ENCODE results near the gene RCSD1.

DNA sequence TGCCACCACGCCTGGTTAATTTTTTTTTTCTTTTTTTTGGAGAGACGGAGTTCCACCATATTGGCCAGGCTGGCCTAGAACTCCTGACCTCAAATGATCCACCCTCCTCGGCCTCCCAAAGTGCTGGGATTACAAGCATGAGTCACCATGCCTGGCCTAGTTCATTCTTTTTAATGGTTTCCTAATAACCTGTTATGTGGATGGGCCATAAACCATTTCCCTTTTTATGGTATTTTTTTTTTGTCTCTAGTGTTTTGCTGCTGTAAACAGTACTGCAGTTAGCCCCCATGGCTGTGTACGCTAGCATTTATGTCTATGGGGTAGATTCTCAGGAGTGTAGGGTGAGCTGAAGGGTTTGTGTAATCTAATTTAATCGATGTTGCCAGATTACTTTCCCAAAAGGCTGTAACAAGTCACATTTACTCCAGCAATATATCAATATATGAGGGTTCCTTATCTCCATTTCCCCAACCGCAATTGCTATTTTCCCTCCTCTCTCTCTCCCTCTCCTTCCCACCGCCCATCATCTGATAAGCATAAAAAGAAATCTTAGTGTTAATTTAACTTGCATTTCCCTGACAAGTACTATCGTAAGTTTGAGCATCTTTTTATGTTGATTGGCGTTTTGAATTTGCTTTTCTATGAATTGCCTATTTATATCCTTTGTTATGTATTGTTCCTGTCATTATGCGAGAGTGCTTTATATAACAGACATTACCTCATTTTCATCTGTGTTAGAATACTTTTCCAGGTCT lies 28.7 kb downstream of the RCSD1 start:
- no peak for TF ChIP-seq EZH2 (IDR thresholded peaks at IDR 0.05; ENCODE audit: borderline replicate concordance, low read length)
- TF ChIP-seq, protein P1, sequence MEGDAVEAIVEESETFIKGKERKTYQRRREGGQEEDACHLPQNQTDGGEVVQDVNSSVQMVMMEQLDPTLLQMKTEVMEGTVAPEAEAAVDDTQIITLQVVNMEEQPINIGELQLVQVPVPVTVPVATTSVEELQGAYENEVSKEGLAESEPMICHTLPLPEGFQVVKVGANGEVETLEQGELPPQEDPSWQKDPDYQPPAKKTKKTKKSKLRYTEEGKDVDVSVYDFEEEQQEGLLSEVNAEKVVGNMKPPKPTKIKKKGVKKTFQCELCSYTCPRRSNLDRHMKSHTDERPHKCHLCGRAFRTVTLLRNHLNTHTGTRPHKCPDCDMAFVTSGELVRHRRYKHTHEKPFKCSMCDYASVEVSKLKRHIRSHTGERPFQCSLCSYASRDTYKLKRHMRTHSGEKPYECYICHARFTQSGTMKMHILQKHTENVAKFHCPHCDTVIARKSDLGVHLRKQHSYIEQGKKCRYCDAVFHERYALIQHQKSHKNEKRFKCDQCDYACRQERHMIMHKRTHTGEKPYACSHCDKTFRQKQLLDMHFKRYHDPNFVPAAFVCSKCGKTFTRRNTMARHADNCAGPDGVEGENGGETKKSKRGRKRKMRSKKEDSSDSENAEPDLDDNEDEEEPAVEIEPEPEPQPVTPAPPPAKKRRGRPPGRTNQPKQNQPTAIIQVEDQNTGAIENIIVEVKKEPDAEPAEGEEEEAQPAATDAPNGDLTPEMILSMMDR (IDR thresholded peaks at IDR 0.05; ENCODE audit: low read length), result no peak

Measured in OCI-LY1 (cell line).